Measurements from ENCODE around the gene TJP2.
A peak's percentile ranks its signal among the peaks of the same experiment; 100 is the strongest.

TJP2 gene

DNA sequence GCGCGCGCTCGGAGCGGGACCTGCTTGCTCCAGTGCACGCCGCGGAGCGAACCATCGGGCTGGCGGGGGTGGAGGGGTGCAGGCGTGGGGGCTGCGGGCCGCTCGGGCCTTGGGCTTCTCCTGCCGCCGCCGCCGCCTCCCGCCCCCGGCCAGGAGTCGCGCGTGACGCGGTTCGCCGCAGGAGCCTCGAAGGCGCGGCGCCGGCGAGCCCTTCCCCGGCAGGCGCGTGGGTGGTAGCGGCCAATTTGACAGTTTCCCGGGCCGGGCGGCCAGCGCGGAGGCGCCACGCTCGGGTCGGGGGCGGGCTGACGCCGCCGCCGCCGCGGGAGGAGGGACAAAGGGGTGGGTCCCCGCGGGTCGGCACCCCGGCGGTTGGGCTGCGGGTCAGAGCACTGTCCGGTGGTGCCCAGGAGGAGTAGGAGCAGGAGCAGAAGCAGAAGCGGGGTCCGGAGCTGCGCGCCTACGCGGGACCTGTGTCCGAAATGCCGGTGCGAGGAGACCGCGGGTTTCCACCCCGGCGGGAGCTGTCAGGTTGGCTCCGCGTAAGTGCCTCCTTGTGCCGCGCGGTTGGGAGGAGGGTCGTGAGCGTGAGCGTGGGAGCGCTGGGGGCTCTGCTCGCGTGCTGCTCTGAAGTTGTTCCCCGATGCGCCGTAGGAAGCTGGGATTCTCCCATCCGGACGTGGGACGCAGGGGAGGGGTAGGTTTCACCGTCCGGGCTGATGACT, at the start of gene TJP2:
Gene TJP2 (plus strand): TSS at position 387 of the 725 bp plus-strand sequence. CDS start 96 bp downstream, at position 483.
- peak; percentile 33 for DNase-seq

DNA sequence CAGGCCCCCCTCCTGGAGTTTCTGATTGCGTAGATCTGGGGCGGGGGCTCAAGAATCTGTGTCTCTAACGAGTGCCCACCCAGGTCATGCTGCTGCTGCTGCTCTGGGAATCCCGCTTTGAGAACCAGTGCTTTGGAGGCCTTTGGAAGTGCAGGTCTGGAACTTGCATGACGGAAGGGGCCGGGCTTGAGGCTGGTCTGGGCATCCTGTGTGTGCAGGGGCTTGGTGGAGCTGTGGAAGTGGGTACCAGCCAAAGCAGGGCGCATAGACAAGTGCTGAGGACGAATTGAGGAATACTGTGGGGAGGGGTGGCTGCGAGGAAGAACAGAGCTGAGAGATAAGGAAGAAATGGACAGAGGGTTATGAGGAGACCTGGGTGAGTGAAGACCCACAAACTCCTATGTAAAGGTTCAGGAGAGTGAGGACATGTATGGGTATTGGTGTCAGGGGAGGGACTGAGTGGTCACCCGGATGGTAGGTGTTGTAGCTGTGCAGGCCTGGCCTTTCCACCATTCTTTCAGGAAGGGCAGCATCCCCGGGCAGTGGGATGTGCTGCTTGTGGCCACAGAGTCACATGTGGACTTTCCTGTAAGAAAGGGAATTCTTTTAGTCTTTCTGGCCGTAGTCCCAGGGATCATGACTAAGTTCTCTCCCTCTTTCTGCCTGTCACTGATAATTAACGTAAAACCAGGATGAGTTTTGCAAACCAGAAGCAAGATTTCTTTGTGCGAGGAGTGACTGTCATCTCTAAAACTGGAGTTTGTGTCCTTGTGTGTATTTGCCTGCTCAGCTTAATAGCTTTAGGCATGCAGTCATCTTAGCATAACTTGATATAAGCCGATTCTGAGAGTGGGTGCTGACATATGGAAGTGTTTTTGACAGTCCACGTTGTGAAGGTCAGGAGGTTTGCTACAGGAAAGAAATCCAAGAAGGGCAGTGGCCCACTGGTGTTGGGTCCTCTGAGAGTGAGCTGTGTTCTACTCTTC, 43.3 kb upstream of the TJP2 start:
- no peak for DNase-seq

DNA sequence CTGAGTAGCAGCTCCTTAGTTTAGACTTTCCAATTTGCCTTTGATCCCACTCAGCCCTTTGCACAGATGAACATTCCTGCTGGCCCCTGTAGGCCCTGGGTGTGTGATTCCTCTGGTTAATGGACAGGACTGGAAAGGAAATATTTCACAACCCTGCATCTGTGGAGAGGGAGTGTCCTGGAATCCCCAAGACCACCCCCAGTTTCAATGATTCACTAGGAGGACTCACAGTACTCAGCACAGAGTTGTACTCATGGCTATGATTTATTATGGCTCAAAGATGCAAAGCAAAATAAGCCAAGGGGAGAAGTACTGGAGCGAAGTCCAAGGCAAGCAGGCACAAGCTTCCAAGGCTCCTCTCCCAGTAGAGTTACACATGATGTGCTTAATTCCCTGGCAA, 42.4 kb upstream of the TJP2 start:
- no peak for DNase-seq

DNA sequence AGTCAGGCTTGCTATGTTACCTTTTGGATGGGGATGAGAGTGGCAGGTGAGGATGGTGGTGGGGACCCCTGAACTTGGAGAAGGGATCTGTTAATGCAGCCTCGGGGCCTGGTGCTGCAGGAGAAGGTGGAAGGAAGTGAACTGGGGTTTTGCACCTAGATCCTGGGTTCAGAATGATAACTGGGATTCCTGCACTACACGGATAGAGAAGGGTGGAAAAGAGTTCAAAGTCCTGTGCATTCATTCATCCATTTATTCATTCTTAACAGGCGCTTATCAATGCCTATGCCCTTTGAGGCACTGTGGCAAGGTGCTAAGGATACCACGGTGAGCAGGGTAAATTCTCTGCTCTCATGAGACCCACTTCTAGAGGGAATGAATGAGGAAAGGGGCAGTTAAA, 41.7 kb upstream of the TJP2 start:
- no peak for DNase-seq

DNA sequence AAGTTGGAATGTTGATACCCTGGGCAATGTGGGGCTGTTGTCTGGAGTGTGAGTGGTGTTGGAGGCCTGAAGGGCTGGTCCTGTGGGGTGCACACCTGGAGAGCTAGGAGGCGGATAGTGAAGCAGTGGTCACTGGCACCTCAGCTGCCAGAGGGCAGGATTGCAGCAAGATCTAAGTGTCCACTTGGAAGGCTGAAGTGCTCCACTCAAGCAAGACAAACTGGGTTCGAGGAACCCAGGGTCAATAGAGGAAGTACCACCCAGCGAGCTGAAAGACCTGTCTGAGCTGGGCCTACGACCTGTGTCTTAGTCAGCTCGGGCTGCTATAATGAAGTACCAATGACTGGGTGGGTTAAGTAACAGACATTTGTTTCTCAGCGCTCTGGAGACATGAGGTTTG, 39.7 kb upstream of the TJP2 start:
- DNase-seq, result no peak

DNA sequence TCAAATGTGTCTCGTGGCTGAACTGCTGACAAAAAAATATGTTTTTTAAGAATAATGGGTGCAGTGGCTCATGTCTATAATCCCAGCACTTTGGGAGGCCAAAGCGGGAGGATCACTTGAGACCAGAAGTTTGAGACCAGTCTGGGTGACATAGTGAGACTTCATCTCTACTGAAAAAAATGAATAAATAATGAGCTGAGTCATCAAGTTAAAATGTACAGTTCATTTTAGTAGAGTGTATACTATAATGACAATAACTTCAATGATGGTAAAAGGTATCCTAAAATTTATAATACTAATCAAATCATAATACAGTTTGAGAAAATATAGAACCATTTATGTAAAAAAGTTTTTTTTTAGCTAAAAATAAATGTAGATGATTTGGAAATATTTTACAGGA, 37.9 kb upstream of the TJP2 start:
- no peak for DNase-seq

DNA sequence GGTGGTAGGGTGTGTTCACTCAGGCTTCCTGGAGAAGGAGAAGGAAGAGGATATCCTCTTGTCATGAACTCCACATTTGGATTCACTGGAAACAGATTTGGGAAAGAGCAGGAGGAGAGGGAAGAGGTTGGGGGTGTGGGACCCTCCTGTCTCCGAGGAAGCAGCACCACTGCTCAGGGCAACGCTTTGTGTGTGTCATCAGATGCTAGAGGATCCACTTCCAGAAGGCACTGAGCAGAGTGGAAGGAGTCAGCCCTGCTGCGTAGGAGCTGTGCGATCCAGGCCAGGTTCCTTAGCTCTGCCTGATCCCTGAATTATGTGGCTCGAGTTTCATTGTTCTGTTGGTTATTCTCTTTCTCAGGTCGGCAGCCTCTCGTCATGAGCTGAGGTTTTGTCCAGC, 37.3 kb upstream of the TJP2 start:
- DNase-seq, result no peak

DNA sequence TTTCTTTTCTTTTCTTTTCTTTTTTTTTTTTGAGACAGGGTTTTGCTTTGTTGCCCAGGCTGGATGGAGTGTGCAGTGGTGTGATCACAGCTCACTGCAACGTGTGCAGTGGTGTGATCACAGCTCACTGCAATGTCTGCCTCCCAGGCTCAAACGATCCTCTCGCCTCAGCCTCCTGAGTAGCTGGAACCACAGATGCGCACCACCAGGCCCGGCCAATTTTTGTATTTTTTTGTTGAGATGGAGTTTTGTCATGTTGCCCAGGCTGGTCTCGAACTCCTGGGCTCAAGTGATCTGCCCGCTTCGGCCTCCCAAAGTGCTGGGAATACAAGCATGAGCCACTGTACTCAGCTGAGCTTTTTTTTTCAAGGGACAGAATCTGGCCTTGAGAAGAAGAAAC, 36.8 kb upstream of the TJP2 start:
- no peak for DNase-seq

DNA sequence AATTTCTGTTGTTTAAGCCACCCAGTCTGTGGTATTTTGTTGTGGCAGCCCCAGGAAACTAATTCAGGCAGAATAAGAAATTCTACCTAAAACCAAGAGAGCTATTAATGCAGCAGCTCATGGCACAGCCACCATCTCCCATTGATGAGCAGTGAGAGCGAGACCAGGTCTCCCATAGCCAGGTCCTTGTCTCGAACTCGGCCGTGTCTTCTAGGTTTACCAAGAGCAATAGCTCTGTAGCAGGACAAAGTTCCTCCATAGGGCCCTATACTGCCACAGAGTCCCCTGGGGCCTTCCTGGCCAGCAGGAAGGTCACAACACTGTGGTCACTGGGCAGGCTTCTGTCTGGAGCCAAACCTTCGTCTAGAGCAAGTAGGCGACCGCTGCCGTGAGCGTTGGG, 34.5 kb upstream of the TJP2 start:
- no peak for DNase-seq

DNA sequence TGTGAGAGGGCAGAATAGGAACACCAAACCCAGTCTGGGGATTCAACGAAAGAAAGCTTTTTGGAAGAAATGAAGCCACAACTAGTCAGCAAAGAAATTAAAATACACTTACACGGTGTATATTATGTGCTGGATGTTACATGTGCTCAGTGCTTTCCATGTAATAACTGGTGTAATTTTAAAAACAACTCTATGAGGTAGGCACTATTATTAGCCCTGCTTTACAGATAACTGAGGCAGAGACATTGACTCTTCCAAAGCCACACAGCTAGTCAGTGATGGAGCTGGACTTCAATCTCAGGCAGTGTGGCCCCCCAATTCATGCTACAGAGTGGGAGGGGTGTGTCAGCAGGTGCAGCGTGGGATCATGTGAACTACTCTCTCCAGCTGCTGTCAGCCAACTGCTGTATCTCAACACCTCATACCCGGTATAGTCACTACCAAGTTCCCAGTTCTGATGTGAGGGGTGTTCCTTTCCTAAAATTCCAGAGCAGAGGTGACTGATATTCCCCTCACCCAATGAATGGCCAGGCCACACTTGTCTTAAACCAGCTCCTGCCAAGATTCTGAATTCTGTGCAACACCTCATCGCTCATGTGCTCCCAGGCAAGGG, 33.8 kb upstream of the TJP2 start:
- no peak for DNase-seq

DNA sequence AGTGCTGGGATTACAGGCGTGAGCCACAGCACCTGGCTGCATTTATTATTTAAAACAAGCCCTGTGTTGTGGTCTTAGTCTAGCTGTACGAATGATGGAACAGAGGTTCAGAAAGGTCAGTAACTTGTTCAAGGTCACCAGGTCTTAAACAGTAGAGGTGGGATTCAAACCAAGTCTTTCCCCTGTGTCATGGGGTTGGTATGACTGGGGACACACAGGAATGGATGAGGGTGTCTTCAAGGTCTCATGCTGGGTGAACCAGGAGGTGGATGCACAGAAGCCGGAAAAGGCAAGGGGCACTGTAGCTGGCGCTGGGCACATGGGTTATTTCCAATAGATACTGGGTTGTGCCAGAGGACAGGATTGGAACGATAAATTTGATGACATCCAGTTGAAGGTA, 32.2 kb upstream of the TJP2 start:
- no peak for DNase-seq

DNA sequence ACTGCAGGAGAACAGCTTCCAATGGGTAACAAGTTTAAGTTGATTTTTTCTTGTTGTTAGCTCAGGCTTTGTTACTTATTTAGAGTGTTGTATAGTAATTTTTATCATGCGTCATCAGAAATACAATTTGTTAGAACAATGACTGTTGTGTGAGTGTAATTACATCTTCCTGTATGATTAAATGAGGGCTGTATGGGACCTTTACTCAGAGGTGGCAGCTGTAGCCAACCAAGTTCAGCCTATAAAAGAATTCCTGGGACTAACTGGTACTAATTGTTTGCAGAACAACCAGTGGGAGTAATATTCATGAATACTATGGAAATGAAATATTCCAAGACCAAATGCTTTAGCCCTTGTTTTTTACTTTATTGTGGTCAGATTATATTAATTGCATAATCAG, 30.8 kb upstream of the TJP2 start:
- DNase-seq, result no peak

DNA sequence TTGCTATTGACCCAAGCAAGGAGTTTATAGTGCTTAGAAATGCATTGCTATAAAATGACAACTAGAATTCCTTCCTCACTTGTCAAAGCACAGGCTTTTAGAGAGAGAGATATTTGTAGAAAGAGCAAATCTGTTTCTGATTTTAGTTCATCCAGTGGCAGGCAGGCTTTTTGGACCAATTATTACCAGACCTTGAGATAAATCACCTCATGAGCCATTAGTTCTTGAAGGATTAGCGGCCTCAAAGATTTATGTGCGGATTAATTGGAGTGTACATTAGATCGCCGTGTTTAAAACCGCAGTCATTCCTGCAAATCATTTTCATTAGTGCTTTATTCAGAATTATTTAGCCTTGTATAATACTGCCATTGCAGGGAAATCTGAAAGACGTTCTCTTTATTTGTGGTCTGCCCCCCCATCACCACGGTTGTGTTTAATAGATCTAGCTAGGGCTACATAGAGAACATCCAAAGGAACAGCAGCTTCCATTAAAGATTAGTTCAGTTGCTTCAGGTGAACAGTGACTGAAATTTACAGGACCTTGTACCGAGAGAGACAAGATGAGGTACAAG, 28.8 kb upstream of the TJP2 start:
- no peak for DNase-seq

DNA sequence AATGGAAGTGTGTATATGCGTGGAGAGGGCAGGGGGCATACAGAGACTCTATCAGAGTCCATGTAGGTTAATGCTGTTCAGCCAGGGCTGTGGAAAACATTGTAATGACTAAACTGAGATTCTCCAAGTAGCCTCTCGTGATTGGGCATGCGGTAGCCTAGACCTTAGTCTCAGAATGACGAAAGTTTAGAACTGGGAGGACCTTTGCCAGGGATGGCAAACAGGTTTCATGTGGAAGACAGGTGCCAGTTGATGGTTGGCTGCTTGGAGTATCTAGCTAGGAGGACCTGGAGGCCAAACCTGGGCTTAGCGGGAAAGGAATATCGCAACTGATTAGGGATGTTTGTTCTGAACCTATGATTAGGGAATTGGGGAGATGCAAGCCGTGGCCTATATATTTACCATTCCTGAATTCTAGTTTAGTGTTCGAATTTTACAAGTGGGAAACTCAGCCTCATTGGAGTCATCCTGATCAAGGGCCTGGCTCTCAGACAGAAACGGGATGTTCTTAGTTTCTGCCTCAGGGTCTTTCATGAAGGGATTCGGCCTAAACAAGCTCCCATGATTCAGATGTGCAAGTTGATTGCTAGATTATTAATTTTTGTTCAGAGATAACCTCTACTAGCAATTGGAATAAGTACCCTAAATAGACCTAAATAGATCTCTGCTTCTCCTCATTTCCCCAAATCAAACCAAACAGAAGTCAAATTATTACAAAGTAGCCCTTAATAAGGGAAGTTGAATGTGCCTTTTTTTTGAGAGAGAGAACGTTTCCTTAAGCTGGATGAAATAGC, 26.8 kb upstream of the TJP2 start:
- DNase-seq, result no peak

DNA sequence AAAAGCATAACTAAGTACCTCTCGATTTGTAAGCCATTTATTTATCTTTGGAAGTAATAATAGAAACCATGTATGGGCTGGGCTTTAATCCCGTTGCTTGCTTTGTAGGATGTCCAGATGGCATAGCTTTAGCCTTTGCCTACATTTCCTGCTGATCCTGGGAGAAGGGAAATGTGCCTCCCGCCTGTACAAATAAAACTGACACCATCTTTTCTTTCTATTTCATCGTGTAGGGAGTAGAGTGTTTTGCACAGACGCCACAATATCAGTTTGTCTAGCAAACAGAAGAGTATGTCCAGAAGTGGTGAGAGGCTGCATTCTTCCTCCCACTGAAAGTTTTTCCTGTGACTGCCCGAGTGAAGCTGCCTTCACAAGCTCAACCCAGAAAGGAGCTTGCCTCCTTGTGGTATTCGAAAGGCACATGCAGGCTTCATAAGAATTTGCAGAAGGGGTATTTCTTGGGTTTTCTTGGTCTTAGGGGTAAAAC, 24.7 kb upstream of the TJP2 start:
- no peak for DNase-seq

DNA sequence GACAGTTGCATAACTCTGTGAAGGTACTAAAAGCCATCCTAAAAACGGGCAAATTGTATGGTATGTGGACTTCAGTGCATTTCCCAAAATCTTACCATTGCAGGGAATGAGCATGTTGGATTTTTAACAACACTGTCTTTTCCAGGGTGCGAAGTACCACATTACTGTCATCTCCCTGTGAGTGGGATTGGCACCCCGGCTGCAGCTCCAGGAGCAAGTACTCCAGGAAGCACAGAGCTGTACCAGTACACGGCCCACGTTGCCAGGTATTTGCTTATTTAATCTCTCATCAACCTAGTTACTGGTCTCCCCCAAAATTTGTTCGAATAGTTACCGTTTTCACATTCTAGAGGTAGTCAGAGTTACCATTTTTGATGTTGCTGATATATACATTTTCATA, 22.6 kb upstream of the TJP2 start:
- DNase-seq, result no peak

DNA sequence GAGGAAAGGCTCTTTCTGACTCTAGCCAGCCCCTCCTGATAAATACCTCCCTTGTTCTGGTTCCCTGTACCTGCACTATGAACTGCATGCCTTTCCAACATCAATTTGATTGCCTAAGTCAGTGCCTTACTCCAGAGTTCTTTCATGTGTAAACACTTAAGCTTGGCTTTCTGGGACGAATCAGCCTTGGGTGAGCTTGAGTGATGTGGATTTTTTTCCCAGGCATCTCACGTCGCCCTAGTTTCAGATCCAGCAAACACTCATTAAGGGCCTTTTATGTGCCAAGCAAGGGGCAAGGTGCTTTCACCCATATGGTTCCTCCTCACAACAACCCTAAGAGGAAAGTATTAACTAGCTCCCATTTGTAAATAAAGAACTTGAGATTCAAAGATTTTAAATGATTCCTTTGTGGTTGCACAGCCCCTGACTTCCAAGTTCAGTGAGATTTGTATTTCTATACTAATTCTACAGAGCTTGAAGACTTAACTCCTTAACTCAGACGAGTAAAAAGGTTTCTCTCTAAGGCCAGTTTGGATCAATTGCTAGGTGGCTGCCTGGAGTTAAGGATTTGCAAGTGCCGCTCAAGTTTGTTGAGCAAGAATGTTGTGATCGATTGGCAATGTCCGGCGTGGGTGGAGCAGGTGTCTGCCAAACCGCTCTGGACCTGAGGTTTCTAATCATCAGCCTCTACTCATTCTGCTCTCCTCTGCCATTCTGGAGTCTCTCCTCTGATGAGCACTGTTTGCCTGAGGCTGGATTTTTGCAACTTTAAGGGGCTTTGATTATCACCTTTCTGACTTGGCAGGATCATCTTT, 20.2 kb upstream of the TJP2 start:
- DNase-seq, result no peak

DNA sequence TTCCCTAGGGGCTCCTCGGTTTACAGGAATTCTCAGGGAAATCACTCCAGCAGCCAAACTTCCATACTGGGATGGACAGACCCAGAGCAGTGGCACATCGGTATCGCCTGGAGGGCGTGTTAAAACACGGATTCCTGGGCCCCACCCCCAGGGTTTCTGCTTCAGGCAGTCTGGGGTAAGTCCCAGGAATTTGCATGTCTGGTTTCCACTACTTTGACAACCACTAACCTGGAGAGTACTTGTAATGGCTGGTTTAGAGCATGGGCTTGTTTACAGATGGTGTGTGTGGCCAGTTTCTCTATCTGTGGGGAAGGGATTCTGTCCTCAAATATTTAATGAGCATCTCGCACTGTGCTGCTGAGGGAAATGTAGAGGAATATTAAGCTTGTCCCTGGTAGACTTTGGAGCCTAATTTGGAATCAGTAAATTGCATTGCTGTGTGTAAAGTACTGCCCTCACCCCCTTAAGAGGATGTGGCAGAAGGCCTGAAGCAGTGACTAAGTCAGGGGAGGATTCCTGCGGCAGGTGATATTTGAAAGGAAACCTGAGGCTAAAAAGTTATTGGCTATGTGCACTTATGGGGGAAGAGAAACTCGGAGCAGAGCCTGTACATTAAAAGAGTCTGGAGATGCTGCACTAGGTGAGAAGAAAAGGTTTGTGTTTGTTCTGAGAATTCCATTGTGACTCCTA, 18.6 kb upstream of the TJP2 start:
- DNase-seq, result no peak

DNA sequence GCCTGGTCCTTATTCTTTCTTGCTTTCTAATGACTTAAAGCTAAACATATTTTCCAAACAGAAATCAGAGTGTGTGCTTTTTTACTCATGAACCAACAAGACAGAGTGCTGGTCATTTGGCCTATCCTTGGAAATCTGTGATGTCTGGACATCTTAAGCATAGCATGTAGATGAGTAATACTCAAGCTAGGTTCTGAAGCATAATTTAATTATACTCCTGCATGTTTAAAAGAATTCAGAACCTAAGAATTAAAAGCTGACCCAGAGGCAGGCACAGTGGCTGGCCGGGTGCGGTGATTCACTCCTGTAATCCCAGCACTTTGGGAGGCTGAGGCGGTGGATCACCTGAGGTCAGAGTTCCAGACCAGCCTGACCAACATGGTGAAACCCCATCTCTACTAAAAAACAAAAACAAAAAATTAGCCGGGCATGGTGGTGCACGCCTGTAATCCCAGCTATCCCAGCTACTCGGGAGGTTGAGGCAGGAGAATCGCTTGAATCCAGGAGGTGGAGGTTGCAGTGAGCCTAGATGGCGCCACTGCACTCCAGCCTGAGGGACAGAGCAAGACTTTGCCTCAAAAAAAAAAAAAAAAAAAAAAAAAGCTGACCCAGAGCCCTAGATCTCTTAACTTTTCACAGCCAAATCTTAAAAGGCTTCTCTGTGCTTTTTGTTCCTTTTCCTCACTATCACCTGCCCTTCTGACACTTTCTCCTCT, 16.2 kb upstream of the TJP2 start:
- DNase-seq, result no peak

DNA sequence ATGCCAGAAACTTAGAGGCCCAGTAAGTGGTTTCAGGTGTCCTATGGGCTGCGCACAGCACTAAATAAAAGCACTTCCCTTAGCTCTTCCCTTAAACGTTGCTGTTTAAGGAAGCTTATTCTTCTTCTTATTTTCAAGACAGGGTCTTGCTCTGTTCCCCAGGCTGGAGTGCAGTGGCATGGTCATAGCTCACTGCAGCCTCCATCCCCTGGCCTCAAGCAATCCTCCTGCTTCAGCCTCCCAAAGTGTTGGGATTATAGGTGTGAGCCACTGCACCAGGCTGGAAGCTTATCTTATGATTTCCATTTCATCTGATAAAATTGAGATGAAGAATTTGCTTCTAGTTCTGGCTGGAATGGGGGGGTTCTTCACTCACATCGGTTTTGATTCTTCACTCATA, 15.6 kb upstream of the TJP2 start:
- no peak for DNase-seq
